NB4 (cell line): Measurements from ENCODE around the gene WDR76.
"Not testable (repeated sequence)": the region's sequence is repeated elsewhere in the genome, so short reads cannot be mapped to it uniquely, and the experiment has no call there.

ENCODE experiments used
- MYC ChIP-seq: IDR thresholded peaks from 2 replicates; pipeline ENCODE4 v1.6.1; 2011; ENCODE audit warnings: low read depth, low read length
- POLR2A ChIP-seq: IDR thresholded peaks from 2 replicates; pipeline ENCODE4 v1.6.1; 2011; ENCODE audit warnings: mild to moderate bottlenecking; ENCODE audit not compliant: insufficient read length; ENCODE audit errors: extremely low read depth
- TF ChIP-seq, protein P1 (sequence below): IDR thresholded peaks from 2 replicates; pipeline ENCODE4 v1.6.1; 2011; ENCODE audit warnings: low read depth, low read length
- TF ChIP-seq, protein P2 (sequence below): IDR thresholded peaks from one replicate; pipeline ENCODE4 v1.5.1; 2012; ENCODE audit warnings: low read depth, low read length

DNA sequence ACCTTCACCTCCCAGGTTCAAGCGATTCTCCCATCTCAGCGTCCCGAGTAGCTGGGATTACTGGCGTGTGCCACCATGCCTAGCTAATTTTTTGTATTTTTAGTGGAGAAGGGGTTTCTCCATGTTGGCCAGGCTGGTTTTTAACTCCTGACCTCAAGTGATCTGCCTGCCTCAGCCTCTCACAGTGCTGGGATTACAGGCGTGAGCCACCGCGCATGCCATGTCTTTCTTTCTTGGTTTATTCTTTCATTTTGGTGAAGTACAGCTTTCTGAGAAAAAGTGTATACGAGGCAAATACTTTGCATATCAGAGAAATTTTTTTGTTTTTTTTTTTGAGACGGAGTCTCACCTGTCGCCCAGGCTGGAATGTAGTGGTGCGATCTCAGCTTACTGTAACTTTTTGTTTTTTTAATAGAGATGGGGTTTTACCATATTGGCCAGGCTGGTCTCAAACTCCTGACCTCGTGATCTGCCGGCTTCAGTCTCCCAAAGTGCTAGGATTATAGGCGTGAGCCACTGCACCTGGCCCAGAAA is 4.8 kb downstream of the WDR76 start:
- TF ChIP-seq, protein P1, sequence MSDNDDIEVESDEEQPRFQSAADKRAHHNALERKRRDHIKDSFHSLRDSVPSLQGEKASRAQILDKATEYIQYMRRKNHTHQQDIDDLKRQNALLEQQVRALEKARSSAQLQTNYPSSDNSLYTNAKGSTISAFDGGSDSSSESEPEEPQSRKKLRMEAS, result not testable (repeated sequence)
- TF ChIP-seq, protein P2, sequence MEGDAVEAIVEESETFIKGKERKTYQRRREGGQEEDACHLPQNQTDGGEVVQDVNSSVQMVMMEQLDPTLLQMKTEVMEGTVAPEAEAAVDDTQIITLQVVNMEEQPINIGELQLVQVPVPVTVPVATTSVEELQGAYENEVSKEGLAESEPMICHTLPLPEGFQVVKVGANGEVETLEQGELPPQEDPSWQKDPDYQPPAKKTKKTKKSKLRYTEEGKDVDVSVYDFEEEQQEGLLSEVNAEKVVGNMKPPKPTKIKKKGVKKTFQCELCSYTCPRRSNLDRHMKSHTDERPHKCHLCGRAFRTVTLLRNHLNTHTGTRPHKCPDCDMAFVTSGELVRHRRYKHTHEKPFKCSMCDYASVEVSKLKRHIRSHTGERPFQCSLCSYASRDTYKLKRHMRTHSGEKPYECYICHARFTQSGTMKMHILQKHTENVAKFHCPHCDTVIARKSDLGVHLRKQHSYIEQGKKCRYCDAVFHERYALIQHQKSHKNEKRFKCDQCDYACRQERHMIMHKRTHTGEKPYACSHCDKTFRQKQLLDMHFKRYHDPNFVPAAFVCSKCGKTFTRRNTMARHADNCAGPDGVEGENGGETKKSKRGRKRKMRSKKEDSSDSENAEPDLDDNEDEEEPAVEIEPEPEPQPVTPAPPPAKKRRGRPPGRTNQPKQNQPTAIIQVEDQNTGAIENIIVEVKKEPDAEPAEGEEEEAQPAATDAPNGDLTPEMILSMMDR, result not testable (repeated sequence)
- TF ChIP-seq POLR2A, MYC: not testable (repeated sequence)
